Measurements from ENCODE around the gene PTPRM.

DNA sequence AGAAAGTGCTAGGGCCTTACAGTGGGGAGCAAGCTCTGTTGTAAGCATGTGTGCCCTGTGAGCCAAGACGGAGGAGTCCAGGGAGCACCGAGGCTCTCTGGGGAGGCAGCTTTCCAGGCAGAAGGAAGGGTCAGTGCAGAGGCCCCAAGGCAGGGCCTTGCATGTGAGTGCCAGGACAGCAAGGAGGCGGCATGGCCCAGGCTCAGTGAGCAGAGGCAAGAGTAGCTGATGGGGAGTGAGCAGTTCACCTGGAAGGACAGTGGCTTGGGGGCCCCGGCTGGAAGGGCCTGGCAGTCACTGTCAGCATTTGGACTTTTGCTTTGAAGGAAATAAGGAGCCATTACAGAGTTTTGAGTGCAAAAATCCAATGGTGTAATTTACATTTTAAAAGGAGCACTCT, 818.3 kb downstream of the PTPRM start:
- TF ChIP-seq, protein P1, sequence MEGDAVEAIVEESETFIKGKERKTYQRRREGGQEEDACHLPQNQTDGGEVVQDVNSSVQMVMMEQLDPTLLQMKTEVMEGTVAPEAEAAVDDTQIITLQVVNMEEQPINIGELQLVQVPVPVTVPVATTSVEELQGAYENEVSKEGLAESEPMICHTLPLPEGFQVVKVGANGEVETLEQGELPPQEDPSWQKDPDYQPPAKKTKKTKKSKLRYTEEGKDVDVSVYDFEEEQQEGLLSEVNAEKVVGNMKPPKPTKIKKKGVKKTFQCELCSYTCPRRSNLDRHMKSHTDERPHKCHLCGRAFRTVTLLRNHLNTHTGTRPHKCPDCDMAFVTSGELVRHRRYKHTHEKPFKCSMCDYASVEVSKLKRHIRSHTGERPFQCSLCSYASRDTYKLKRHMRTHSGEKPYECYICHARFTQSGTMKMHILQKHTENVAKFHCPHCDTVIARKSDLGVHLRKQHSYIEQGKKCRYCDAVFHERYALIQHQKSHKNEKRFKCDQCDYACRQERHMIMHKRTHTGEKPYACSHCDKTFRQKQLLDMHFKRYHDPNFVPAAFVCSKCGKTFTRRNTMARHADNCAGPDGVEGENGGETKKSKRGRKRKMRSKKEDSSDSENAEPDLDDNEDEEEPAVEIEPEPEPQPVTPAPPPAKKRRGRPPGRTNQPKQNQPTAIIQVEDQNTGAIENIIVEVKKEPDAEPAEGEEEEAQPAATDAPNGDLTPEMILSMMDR (IDR thresholded peaks at IDR 0.05), result no peak
- TF ChIP-seq, protein P2, sequence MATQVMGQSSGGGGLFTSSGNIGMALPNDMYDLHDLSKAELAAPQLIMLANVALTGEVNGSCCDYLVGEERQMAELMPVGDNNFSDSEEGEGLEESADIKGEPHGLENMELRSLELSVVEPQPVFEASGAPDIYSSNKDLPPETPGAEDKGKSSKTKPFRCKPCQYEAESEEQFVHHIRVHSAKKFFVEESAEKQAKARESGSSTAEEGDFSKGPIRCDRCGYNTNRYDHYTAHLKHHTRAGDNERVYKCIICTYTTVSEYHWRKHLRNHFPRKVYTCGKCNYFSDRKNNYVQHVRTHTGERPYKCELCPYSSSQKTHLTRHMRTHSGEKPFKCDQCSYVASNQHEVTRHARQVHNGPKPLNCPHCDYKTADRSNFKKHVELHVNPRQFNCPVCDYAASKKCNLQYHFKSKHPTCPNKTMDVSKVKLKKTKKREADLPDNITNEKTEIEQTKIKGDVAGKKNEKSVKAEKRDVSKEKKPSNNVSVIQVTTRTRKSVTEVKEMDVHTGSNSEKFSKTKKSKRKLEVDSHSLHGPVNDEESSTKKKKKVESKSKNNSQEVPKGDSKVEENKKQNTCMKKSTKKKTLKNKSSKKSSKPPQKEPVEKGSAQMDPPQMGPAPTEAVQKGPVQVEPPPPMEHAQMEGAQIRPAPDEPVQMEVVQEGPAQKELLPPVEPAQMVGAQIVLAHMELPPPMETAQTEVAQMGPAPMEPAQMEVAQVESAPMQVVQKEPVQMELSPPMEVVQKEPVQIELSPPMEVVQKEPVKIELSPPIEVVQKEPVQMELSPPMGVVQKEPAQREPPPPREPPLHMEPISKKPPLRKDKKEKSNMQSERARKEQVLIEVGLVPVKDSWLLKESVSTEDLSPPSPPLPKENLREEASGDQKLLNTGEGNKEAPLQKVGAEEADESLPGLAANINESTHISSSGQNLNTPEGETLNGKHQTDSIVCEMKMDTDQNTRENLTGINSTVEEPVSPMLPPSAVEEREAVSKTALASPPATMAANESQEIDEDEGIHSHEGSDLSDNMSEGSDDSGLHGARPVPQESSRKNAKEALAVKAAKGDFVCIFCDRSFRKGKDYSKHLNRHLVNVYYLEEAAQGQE (IDR thresholded peaks at IDR 0.05; ENCODE audit: insufficient read depth in 1 of 2, low read depth in 2 of 2, low read length in 1 of 2), result no peak

Measured in Panc1 (cell line).